Activated CD4-positive, alpha-beta T cell treated with anti-CD3 and anti-CD28 coated beads, Interleukin-2, amount 10 ng/mL, durations not matched to agents 24 days and 14 days (primary cell): ENCODE measurements around the gene GIMAP5. TPM values are rescaled to one million over a fixed set of nuclear protein-coding genes. Genes with fewer than 3 reads are reported as not detected.
A peak's percentile ranks its signal among the peaks of the same experiment; 100 is the strongest.

Experiments used
- DNase-seq: peaks from one replicate; pipeline ENCODE4 v3.0.0; 2022
- H3K27ac Mint-ChIP-seq: one replicate; pipeline ENCODE4 v1.8.0; 2022; ENCODE audit warnings: mild to moderate bottlenecking, mixed read lengths
- H3K27me3 Mint-ChIP-seq: one replicate; pipeline ENCODE4 v1.8.0; 2022; ENCODE audit warnings: mixed read lengths
- H3K36me3 Mint-ChIP-seq: one replicate; pipeline ENCODE4 v1.8.0; 2022; ENCODE audit warnings: low read depth, mild to moderate bottlenecking, mixed read lengths
- H3K4me1 Mint-ChIP-seq: one replicate; pipeline ENCODE4 v1.8.0; 2021; ENCODE audit warnings: mixed read lengths
- H3K4me3 Mint-ChIP-seq: one replicate; pipeline ENCODE4 v1.8.0; 2022; ENCODE audit warnings: mild to moderate bottlenecking, moderate library complexity, mixed read lengths
- H3K9me3 Mint-ChIP-seq: one replicate; pipeline ENCODE4 v1.8.0; 2021; ENCODE audit warnings: mixed read lengths
- intact Hi-C: fragments of 100-400 bp; cut with micrococcal nuclease; formaldehyde crosslinking; loops from one replicate; pipeline ENCODE4 v1.15.1; 2023
- total RNA-seq: library from RNA; stranded (reverse); gene quantifications from 2 replicates; pipeline ENCODE4 v1.2.3, GENCODE V29; 2022

Gene GIMAP5
- total RNA-seq, 1 donor from 2014 or later: 44.4 TPM

DNA sequence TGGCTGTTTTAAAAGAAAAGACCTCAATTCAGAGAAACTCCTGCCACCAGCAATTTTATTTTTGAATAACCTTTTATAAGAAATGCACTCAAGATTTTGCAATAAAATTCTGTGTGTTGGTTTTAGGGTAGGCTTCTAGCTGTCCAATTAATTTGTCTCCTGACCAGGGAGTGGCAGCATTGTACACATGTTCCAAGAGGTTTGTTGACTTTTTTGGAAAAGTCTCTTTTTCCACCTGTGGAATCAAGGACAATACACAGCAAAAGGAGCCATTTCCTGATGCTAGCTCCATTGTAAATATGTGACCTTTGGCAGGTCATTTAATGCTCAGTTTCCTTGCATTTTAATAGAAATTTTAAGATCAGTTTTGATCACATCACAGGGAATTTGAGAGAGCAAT, 1.8 kb downstream of the GIMAP5 start:
- peak overlapping the region; percentile 94 for H3K27ac Mint-ChIP-seq
- H3K27me3 Mint-ChIP-seq: no peaks in the 10 kb centered on the region
- DNase-seq: peak; percentile 61
- H3K9me3 Mint-ChIP-seq: no peaks in the 10 kb centered on the region
- peaks cover 68% of the 10 kb centered on the region for H3K4me1 Mint-ChIP-seq
- peak overlapping the region; percentile 89 for H3K4me3 Mint-ChIP-seq
- H3K36me3 Mint-ChIP-seq: peaks cover 58% of the 10 kb centered on the region
- intact Hi-C loops: loop anchor here (2.0 to 5.0 kb wide), 3 partner anchors 107 to 170 kb away; partner anchors contain the start of gene GIMAP6

DNA sequence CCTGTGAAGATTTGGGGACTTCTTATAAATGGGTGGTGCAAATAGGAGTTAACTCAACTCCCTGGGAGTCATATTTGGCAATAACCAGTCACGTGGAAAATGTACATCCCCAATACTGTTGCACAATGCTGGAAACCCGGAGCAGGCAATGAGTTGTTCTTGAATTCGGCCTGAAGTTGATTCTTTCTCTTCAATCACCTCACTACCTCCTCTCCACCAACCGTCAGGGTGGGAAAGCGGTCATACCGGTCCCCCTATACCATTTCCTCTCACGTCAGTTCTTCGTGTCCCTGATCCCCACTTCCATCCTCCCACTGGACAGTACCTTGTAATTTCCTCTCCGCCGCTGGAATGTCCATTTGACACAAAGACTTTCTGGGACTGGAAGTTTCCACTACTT, 2.8 kb downstream of the GIMAP5 start:
- peak; percentile 81 for DNase-seq
- Mint-ChIP-seq H3K36me3 (peaks cover 68% of the 10 kb centered on the region), H3K9me3 (no peaks in the 10 kb centered on the region), H3K27me3 (no peaks in the 10 kb centered on the region), H3K4me3 (peak overlapping the region; percentile 89), H3K27ac (peak overlapping the region; percentile 88), H3K4me1 (peaks cover 69% of the 10 kb centered on the region)
- intact Hi-C loops: no loop called here

DNA sequence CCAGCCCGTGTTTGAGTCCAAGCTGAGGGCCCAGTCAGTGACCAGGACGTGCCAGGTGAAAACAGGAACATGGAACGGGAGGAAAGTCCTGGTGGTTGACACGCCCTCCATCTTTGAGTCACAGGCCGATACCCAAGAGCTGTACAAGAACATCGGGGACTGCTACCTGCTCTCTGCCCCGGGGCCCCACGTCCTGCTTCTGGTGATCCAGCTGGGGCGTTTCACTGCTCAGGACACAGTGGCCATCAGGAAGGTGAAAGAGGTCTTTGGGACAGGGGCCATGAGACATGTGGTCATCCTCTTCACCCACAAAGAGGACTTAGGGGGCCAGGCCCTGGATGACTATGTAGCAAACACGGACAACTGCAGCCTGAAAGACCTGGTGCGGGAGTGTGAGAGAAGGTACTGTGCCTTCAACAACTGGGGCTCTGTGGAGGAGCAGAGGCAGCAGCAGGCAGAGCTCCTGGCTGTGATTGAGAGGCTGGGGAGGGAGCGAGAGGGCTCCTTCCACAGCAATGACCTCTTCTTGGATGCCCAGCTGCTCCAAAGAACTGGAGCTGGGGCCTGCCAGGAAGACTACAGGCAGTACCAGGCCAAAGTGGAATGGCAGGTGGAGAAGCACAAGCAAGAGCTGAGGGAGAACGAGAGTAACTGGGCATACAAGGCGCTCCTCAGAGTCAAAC, 5.2 kb downstream of the GIMAP5 start:
- DNase-seq: peak; percentile 73
- Mint-ChIP-seq H3K36me3 (peaks cover 84% of the 10 kb centered on the region), H3K4me3 (peak overlapping the region; percentile 89), H3K4me1 (peaks cover 72% of the 10 kb centered on the region), H3K27ac (peak overlapping the region; percentile 89), H3K27me3 (no peaks in the 10 kb centered on the region), H3K9me3 (no peaks in the 10 kb centered on the region)
- intact Hi-C loops: no loop called here

DNA sequence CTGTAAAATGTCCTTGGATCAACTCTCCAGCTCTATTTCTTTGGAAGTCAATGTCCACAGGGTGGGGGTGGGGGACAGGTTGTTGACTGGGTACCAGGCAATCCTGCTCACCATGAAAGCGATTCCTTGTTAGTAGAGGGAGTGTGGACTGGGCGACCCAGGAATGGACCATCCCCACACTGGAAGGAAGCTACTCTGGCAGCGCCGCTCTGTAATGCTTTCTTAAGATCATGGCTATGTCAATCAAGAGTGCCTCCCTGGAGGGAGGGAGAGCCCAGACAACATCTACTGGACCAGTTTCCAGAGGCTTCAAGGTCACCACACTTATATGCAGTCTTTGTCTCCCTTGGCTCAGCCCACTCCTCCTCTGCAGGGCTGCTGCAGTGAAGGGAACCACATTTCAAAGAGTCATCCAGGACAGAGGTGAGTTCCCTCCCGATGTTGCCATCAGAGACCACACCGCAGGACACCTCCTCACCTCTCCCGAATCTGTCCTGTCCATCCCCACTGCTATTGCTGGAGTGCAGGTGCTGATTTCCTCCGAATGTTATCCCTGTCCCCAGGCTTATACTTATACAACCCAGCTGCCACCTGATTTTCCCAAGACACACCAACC, 6.9 kb downstream of the GIMAP5 start:
- H3K9me3 Mint-ChIP-seq: no peaks in the 10 kb centered on the region
- H3K27ac Mint-ChIP-seq: peak overlapping the region; percentile 89
- peak; percentile 66 for DNase-seq
- H3K27me3 Mint-ChIP-seq: no peaks in the 10 kb centered on the region
- peaks cover 88% of the 10 kb centered on the region for H3K4me1 Mint-ChIP-seq
- intact Hi-C loops: no loop called here
- H3K36me3 Mint-ChIP-seq: peaks cover 75% of the 10 kb centered on the region
- peak overlapping the region; percentile 89 for H3K4me3 Mint-ChIP-seq

DNA sequence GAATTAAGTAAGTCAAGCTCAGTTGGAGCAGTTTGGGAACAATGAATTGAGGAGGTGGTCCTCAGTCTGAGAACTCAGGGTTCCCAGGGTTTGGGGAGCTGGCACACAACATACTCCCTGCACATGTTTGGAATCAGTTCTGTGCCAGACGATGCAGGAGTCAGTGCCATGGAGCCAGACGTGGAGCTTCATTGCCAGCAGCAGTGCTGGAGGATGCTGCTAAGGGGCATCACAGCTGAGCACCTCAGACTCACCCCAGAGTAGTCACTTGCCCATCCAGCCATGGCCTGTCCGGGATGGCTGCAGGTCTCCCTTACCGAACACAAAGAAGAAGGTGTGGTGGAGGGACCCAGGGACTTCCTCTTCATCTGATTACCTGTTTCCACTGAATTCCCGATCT, 7.9 kb downstream of the GIMAP5 start:
- Mint-ChIP-seq H3K4me3 (peak overlapping the region; percentile 89), H3K9me3 (no peaks in the 10 kb centered on the region), H3K36me3 (peaks cover 67% of the 10 kb centered on the region), H3K27ac (peak overlapping the region; percentile 89), H3K27me3 (no peaks in the 10 kb centered on the region), H3K4me1 (peaks cover 91% of the 10 kb centered on the region)
- peak; percentile 64 for DNase-seq
- intact Hi-C loops: no loop called here

DNA sequence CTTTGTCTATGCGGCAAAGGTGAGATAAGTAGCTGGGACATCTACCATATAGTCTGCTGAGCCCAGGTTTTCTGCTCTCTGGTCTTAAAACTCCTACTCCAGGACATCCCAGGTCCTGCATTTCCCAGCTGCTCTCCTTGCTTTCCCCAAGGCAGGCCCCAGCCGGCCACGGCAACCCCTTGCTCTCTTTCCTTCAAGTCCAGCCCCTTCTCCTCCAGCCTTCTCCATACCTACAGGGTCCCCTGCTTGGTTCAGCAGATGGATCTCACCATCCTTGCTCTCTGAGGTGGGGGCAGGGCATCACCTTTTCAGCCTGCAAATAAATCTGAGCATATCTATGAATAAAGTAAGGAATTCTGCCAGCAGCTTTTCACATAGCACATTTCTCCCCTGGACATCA, 8.7 kb downstream of the GIMAP5 start:
- Mint-ChIP-seq H3K27ac (peak overlapping the region; percentile 89), H3K27me3 (no peaks in the 10 kb centered on the region), H3K4me1 (peaks cover 90% of the 10 kb centered on the region), H3K9me3 (peaks cover 5% of the 10 kb centered on the region), H3K4me3 (peak overlapping the region; percentile 89), H3K36me3 (peaks cover 61% of the 10 kb centered on the region)
- intact Hi-C loops: no loop called here
- no peak for DNase-seq

DNA sequence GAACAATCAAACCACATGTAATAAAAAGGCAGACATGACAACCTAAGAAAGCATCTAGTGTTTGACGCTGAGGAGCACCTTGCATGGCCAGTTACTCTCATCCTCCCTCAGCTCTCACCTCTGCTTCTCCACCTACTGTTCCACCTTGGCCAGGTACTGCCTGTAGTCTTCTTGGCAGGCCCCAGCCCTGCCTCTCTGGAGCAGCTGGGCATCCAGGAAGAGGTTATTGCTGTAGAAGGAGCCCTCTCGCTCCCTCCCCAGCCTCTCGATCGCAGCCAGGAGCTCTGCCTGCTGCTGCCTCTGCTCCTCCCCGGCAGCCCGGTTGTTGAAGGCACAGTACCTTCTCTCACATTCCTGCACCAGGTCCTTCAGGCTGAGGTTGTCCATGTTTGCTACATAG, 9.7 kb downstream of the GIMAP5 start:
- no peaks in the 10 kb centered on the region for H3K27me3 Mint-ChIP-seq
- peaks cover 5% of the 10 kb centered on the region for H3K9me3 Mint-ChIP-seq
- peaks cover 51% of the 10 kb centered on the region for H3K36me3 Mint-ChIP-seq
- peaks cover 83% of the 10 kb centered on the region for H3K4me1 Mint-ChIP-seq
- peak overlapping the region; percentile 61 for H3K4me3 Mint-ChIP-seq
- peak; percentile 64 for DNase-seq
- intact Hi-C loops: no loop called here
- peak overlapping the region; percentile 87 for H3K27ac Mint-ChIP-seq

DNA sequence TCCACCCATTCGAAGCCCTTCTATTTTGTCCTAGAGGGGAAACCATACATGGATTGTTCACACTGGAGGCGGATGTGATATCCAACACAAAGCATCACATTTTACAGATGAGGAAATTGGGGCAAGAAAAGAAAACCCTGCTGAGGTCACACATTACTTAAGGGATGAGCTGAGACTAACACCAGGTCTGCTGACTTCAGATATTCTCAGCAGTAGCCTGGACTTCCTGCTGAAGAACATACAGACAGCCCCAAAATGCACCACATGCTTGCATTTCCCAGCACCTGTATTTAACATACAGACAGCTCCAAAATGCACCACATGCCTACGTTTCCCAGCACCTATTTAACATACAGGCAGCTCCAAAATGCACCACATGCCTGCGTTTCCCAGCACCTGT, 11.2 kb downstream of the GIMAP5 start:
- peak overlapping the region; percentile 77 for H3K27ac Mint-ChIP-seq
- DNase-seq: peak; percentile 71
- H3K9me3 Mint-ChIP-seq: peaks cover 5% of the 10 kb centered on the region
- intact Hi-C loops: no loop called here
- H3K4me1 Mint-ChIP-seq: peaks cover 76% of the 10 kb centered on the region
- H3K27me3 Mint-ChIP-seq: no peaks in the 10 kb centered on the region
- peaks cover 38% of the 10 kb centered on the region for H3K36me3 Mint-ChIP-seq
- H3K4me3 Mint-ChIP-seq: peak overlapping the region; percentile 61

DNA sequence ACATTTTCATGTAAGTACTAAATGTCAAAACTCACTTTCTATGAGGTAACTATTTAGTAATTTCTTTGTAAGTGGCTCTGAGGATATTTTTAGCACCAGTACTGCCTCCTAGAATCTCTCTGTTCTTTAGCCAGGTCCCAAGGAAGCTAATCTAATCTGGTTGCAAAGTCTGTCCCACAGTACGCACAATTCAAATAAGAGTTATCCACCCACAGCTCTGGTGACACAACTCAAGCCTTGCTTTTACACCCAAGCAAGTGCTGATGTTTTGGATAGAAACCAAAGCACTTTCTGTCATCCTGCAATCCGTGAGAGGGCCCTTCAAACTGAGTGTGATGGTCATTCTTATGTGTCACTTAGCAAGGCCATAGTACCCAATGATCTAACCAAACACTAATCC, 14.5 kb downstream of the GIMAP5 start:
- Mint-ChIP-seq H3K4me3 (no peak overlapping the region), H3K36me3 (peaks cover 9% of the 10 kb centered on the region), H3K9me3 (peaks cover 5% of the 10 kb centered on the region), H3K27me3 (peaks cover 2% of the 10 kb centered on the region), H3K27ac (peak overlapping the region; percentile 70), H3K4me1 (peaks cover 74% of the 10 kb centered on the region)
- no peak for DNase-seq
- intact Hi-C loops: loop anchor here (5.0 to 10.0 kb wide), 4 partner anchors 164 to 593 kb away; partner anchors contain the start of genes NUB1 and ZNF775

DNA sequence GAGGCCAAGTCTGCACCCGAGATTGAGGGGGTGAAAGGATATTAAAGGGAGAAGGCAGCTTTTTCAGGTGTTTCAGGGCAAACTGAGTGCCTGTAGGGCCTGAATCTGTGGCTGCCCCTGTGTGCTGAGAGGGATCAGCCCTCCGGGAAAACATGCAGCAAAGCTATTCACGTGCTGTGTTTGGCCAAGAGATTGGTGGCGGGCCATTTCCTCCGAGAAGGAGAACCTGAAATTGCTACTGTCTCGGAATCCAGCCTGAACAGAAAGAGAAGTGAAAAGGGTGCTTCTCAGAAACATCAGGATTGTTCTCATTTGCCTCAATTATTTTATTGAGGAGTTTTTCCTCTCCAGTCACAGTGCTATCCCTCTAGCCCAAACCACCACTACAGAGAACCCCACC, 16.0 kb downstream of the GIMAP5 start:
- intact Hi-C loops: loop anchor here (5.0 to 10.0 kb wide), 4 partner anchors 166 to 592 kb away; partner anchors contain the start of genes NUB1 and ZNF775
- H3K4me1 Mint-ChIP-seq: peaks cover 65% of the 10 kb centered on the region
- peaks cover 2% of the 10 kb centered on the region for H3K27me3 Mint-ChIP-seq
- H3K4me3 Mint-ChIP-seq: no peak overlapping the region
- H3K36me3 Mint-ChIP-seq: peaks cover 5% of the 10 kb centered on the region
- DNase-seq: no peak
- peak overlapping the region; percentile 91 for H3K27ac Mint-ChIP-seq
- H3K9me3 Mint-ChIP-seq: peaks cover 5% of the 10 kb centered on the region

DNA sequence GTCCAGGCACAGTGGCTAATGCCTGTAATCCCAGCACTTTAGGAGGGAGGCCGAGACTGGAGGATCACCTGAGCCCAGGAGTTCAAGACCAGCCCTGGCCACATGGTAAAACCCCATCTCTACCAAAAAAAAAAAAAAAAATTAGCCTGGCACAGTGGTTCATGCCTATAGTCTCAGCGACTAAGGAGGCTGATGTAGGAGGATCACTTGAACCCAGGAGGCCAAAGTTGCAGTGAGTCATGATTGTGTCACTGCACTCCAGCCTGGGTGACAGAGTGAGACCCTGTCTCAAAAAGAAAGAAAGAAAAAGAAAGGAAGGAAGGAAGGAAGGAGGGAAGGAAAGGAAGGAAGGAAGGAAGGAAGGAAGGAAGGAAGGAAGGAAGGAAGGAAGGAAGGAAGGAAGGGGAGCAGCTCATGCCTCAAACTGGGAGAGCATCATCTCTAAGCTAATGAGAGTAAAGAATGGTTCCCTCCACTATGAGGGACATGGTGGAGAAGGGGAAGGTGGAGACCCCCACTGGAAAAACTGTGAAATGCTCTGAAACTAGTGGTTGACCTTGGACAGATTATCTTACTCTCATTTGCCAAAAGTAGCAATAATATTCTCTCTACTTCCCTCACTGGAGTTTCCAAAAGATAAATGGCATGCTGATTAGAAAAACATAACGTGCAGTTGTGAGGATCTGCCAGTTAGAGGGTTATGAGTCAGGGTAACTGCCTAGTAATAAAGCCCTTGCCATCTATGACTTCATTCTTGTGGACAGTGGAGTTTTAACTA, 16.8 kb downstream of the GIMAP5 start:
- Mint-ChIP-seq H3K4me1 (peaks cover 58% of the 10 kb centered on the region), H3K27ac (peak overlapping the region; percentile 95), H3K36me3 (peaks cover 5% of the 10 kb centered on the region), H3K27me3 (peaks cover 2% of the 10 kb centered on the region), H3K9me3 (peaks cover 5% of the 10 kb centered on the region), H3K4me3 (peak overlapping the region; percentile 64)
- intact Hi-C loops: loop anchor here (1.0 to 10.0 kb wide), 9 partner anchors 21 to 591 kb away; partner anchors contain the start of genes GIMAP1, GIMAP2, NUB1 and ZNF775
- DNase-seq: peak; percentile 76

DNA sequence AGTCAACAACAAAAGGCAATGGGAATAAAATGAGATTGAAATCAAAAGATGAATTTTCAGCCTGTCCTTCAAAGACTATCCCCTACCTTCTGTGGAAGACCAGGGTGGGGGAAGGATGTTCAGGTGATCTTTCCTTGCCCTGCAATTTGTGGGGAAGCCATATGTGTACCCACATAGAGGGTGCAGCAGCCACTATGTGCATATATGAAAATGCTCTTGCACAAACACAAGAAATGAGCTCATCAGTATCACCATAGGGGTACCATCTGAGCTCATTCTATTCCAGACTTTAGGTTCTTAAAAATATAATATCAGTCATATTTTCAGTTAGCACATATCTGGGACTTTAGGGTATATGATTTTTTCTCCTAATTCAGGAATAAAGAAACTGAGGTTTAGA, 17.7 kb downstream of the GIMAP5 start:
- intact Hi-C loops: loop anchor here (1.0 to 10.0 kb wide), 16 partner anchors 17 to 590 kb away; partner anchors contain the start of genes GIMAP1, GIMAP2, NUB1 and ZNF775
- H3K4me3 Mint-ChIP-seq: peak overlapping the region; percentile 84
- peaks cover 2% of the 10 kb centered on the region for H3K27me3 Mint-ChIP-seq
- H3K4me1 Mint-ChIP-seq: peaks cover 50% of the 10 kb centered on the region
- H3K27ac Mint-ChIP-seq: peak overlapping the region; percentile 97
- peaks cover 8% of the 10 kb centered on the region for H3K36me3 Mint-ChIP-seq
- H3K9me3 Mint-ChIP-seq: peaks cover 5% of the 10 kb centered on the region
- peak; percentile 78 for DNase-seq

DNA sequence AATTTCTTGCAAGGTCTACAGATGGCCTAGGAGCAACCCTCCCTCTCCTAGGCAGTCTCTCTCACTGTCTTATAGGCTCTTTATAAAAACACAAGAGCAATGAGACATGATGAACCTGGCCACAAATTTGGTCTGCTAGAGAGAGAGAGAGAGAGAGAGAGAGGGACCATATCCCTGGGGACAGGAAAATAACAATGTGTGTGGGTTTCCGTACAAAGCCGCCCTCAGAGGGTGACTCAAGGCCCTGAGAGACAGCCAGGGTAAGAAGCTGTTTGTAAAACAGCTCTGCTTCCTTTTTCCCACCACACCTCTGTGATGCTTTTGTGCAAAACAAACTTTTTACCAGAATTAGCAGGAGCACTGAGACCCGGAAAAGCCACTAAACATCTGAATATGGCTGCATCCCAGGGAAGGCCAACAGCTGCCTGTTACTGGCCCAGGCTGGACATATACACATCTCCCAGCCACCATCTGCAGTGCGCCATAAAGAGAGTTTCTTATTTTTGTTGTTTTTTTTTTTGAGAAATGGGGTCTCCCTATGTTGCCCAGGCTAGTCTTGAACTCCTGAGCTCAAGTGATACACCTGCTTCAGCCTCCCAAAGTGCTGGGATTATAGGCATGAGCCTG, 18.4 kb downstream of the GIMAP5 start:
- peak overlapping the region; percentile 97 for H3K27ac Mint-ChIP-seq
- peak overlapping the region; percentile 84 for H3K4me3 Mint-ChIP-seq
- H3K36me3 Mint-ChIP-seq: peaks cover 6% of the 10 kb centered on the region
- intact Hi-C loops: loop anchor here (1.0 to 10.0 kb wide), 13 partner anchors 17 to 589 kb away; partner anchors contain the start of genes GIMAP1, GIMAP2, GIMAP6 and GIMAP8
- peaks cover 2% of the 10 kb centered on the region for H3K27me3 Mint-ChIP-seq
- peak; percentile 92 for DNase-seq
- peaks cover 2% of the 10 kb centered on the region for H3K9me3 Mint-ChIP-seq
- peaks cover 45% of the 10 kb centered on the region for H3K4me1 Mint-ChIP-seq
